Aorta (tissue), 5 donors: Measurements from ENCODE around the gene ZNF414. TPM values are rescaled to one million over a fixed set of nuclear protein-coding genes. Genes with fewer than 3 reads are reported as not detected.

Experiments used
- ATAC-seq: fragments of 200-7000 bp; cut with Tn5 transposase; one replicate; pipeline ENCODE4 v1.9.1; 2022; ENCODE audit warnings: moderate library complexity; ENCODE audit not compliant: low FRiP score
- DNase-seq, 2 donors: peaks; one replicate each; pipeline ENCODE4 v3.0.0-alpha.2; 2020
- H3K27ac ChIP-seq, 2 donors: one replicate each; pipeline ENCODE4 v1.5.1; 2013; ENCODE audit warnings: low read length in 2 of 2, mild to moderate bottlenecking in 2 of 2, moderate library complexity in 2 of 2, control low read depth in 1 of 2, inconsistent platforms in 1 of 2, low read depth in 1 of 2
- H3K27me3 ChIP-seq, 2 donors: one replicate each; pipeline ENCODE4 v1.6.1; 2013; ENCODE audit warnings: control low read depth in 1 of 2, low read length in 1 of 2, mild to moderate bottlenecking in 1 of 2, moderate library complexity in 1 of 2; ENCODE audit not compliant: insufficient read depth in 2 of 2, control insufficient read depth in 1 of 2
- H3K36me3 ChIP-seq, 2 donors: one replicate each; pipeline ENCODE4 v1.6.1; 2013; ENCODE audit warnings: control low read depth in 1 of 2, low read length in 1 of 2, mild to moderate bottlenecking in 1 of 2; ENCODE audit not compliant: insufficient read depth in 2 of 2, control insufficient read depth in 1 of 2
- H3K4me1 ChIP-seq, 2 donors: one replicate each; pipeline ENCODE4 v1.6.1; 2013; ENCODE audit warnings: low read length in 2 of 2, control low read depth in 1 of 2, mild to moderate bottlenecking in 1 of 2, moderate library complexity in 1 of 2; ENCODE audit not compliant: insufficient read depth in 2 of 2, control insufficient read depth in 1 of 2
- H3K4me3 ChIP-seq, 2 donors: one replicate each; pipeline ENCODE4 v1.5.1; 2013; ENCODE audit warnings: low read length in 2 of 2, control low read depth in 1 of 2, mild to moderate bottlenecking in 1 of 2
- H3K9me3 ChIP-seq: one replicate; pipeline ENCODE4 v1.6.1; 2013; ENCODE audit warnings: mild to moderate bottlenecking, low read length; ENCODE audit not compliant: control insufficient read depth
- WGBS, 2 donors: extraction: QIAGEN DNeasy Blood & Tissue Kit; methylation state at CpG; one replicate each; pipeline ENCODE4 v1.1.7; 2013; 5-methylcytosine and 5-hydroxymethylcytosine counted together
- intact Hi-C, 2 donors: fragments of 100-400 bp; cut with DNase I; formaldehyde crosslinking; loops; one replicate each; pipeline versions ENCODE4 v1.14.2 to v1.15.0; 2022
- polyA plus RNA-seq, 2 donors: library from polyadenylated mRNA; stranded (reverse); fragments of 200-250 nt; gene quantifications; one replicate each; pipeline ENCODE4 v1.2.3, GENCODE V29; 2013
- total RNA-seq, 2 donors: library from RNA; stranded (reverse); fragmentation: NEBNext Ultra II Directional; extraction: Animal tissue kit (Norgen Biotek cat#: 25700); gene quantifications; one replicate each; pipeline ENCODE4 v1.2.1, GENCODE V29; 2021
- donor health status: healthy with polysubstance abuse.
- donor health status: Bipolar disorder and iron deficiency.
- donor health status: DM: no; HTN: no; CAD: no.
- donor health status: DM: no; HTN: no; CAD: no.
- donor health status: DM: yes; HTN: yes; CAD: no.

The ZNF414 gene
- total and polyA plus RNA-seq, 4 donors = 4.0 to 33.0 (median 17.1) TPM

DNA sequence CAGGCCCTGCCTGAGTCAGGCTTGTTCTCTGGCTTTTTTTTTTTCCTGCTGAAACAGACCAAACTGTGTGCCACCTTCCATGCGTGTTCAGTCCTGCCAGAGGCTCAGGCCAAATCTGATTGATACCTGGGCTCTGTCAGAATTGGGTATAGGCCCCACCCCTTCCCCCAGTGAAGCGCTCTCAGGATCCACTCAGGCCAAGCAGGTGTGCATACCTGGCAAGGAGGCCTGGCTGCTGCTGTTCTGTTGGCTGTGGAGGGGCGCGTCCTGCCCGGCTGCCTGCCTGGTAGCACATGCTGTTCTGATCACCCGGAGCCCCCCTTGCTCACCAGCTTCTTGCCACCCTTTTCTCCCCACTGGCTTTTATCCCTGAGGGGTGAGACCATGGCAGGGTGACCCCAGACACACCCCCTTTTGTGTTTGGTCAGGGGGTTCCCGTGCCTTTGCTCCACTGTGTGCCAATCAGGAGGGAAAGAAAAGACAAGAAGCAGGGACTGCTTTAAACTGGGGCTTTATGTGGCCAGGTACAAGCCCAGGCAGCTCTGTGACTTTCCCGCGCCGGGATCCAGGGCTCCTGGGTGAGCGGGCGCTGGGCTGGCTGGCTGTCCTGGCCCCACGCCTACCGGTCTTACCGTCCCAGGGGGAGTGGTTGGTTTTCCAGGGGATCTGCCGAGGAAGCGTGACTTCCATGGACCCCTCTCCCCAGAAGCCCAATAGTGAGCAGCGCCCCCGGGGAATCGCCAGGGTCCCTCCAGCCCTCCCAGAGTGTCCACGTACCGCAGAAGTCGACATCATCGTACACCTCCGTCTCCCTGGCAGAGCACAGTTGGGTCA, 24.2 kb downstream of the ZNF414 start:
- Histone ChIP-seq H3K27me3 (no peaks in the 10 kb centered on the region), H3K36me3 (peaks cover 0 to 16% of the 10 kb centered on the region in 2 donors), H3K27ac (no peak overlapping the region), H3K9me3 (no peaks in the 10 kb centered on the region), H3K4me3 (no peak overlapping the region), H3K4me1 (no peaks in the 10 kb centered on the region)
- WGBS, 2 donors = 77 to 82% methylated on average over 25 of the region's 25 CpGs
- no peak for ATAC-seq
- intact Hi-C loops = no loop called here
- peak in 1 of 2 donors; percentile 68 for DNase-seq

DNA sequence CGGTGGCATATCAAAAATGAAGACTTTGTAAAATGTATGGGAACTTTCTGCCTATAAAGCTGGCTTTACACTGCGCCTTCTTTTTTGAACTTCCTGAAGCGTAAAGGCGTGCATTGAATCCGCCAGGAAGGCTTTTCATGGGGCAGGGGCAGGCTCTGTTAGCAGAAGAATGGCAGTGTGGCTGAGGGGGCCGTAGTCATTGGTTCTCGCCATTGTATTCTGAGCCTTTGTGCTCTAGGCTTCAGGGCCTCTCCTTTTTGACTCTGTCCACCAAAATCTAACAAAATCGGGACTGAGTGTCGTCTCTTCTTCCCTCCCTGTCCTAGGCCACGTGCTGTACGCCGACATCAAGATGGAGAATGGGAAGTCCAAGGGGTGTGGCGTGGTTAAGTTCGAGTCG, 25.6 kb downstream of the ZNF414 start:
- DNase-seq (no peak), ATAC-seq (no peak)
- H3K36me3 ChIP-seq = peaks cover 0 to 16% of the 10 kb centered on the region in 2 donors
- intact Hi-C loops = no loop called here
- H3K4me1 ChIP-seq = no peaks in the 10 kb centered on the region
- WGBS, 2 donors = 76 to 77% methylated on average over 15 of the region's 15 CpGs
- no peak overlapping the region for H3K4me3 ChIP-seq
- H3K9me3 ChIP-seq = no peaks in the 10 kb centered on the region
- no peaks in the 10 kb centered on the region for H3K27me3 ChIP-seq
- H3K27ac ChIP-seq = no peak overlapping the region

DNA sequence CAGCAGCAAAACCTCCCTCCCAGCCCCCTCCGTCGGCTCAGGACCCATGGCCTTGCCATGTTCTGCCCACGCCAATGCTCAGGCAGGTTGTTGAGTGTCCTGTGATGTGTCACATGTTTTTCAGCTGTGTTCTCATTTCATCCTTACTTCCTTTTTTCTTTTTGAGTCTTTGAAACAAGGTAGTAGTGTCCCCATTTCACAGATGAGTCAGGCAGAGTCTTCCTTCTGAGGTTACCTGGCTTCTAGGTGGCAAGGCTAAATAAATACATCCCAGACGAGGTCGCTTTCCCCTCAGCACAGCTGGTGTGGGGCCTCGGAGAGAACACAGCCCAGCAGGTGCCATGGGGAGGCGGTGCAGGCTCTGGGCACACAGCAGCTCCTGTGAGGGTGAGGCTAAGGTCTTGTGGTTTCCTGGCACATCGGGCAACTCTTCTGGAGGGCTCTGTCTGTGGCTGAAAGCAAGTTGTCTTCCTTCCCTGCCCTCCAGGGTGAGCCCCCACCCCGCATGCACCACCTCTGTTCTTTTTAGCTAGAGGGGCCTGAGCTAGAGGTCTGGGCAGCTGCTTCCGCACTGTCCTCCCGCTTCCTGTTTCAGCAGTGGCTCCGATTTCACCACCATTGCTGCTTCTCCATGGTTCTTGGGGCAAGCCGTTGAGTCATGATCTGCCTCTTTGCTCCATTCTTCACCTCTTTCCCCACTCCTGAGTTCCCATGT, 26.7 kb downstream of the ZNF414 start:
- H3K27ac ChIP-seq = no peak overlapping the region
- no peak for ATAC-seq
- H3K27me3 ChIP-seq = no peaks in the 10 kb centered on the region
- no peak overlapping the region for H3K4me3 ChIP-seq
- no peaks in the 10 kb centered on the region for H3K9me3 ChIP-seq
- H3K36me3 ChIP-seq = peaks cover 0 to 16% of the 10 kb centered on the region in 2 donors
- intact Hi-C loops = no loop called here
- DNase-seq = peak; percentile 73
- H3K4me1 ChIP-seq = no peaks in the 10 kb centered on the region
- 81% methylated on average over 13 of the region's 13 CpGs for WGBS, 2 donors

DNA sequence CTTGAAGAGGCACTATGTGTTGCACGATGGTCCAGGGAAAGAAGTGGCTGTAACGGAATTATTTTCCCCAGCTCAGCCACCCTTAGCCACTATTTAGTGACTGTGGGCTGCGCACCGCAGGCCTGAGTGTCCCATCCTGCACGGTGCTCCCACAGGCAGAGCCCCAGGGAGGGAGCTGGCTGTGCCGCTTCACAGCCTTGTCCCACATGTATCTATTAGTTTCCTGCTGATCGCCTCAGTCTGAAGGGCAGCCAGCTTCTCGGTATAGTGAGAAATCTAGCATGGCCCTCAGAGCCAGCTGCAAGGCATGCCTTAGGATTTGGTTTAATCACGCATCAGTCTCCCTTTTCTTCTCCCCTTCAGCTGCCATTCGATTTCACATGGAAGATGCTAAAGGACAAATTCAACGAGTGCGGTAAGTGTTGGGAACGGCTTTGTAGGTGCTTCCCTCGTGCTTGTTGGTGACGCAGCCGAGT, 27.3 kb downstream of the ZNF414 start:
- peak in 1 of 2 donors; percentile 55 for DNase-seq
- ATAC-seq = no peak
- no peak overlapping the region for H3K4me3 ChIP-seq
- H3K9me3 ChIP-seq = no peaks in the 10 kb centered on the region
- 89 to 90% methylated on average over 16 of the region's 16 CpGs for WGBS, 2 donors
- no peaks in the 10 kb centered on the region for H3K27me3 ChIP-seq
- H3K4me1 ChIP-seq = no peaks in the 10 kb centered on the region
- H3K36me3 ChIP-seq = peaks cover 0 to 16% of the 10 kb centered on the region in 2 donors
- H3K27ac ChIP-seq = no peak overlapping the region
- intact Hi-C loops = no loop called here

DNA sequence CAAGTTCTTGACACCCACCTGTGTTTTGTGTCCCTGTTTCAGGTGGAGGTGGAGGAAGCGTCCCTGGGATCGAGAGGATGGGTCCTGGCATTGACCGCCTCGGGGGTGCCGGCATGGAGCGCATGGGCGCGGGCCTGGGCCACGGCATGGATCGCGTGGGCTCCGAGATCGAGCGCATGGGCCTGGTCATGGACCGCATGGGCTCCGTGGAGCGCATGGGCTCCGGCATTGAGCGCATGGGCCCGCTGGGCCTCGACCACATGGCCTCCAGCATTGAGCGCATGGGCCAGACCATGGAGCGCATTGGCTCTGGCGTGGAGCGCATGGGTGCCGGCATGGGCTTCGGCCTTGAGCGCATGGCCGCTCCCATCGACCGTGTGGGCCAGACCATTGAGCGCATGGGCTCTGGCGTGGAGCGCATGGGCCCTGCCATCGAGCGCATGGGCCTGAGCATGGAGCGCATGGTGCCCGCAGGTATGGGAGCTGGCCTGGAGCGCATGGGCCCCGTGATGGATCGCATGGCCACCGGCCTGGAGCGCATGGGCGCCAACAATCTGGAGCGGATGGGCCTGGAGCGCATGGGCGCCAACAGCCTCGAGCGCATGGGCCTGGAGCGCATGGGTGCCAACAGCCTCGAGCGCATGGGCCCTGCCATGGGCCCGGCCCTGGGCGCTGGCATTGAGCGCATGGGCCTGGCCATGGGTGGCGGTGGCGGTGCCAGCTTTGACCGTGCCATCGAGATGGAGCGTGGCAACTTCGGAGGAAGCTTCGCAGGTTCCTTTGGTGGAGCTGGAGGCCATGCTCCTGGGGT, 28.2 kb downstream of the ZNF414 start:
- Histone ChIP-seq H3K9me3 (no peaks in the 10 kb centered on the region), H3K27ac (no peak overlapping the region), H3K4me3 (no peak overlapping the region), H3K27me3 (no peaks in the 10 kb centered on the region), H3K4me1 (no peaks in the 10 kb centered on the region), H3K36me3 (peaks cover 0 to 16% of the 10 kb centered on the region in 2 donors)
- ATAC-seq = peak; percentile 9
- WGBS, 2 donors = 96 to 97% methylated on average over 62 of the region's 62 CpGs
- intact Hi-C loops = no loop called here
- DNase-seq = peak in 1 of 2 donors; percentile 74

DNA sequence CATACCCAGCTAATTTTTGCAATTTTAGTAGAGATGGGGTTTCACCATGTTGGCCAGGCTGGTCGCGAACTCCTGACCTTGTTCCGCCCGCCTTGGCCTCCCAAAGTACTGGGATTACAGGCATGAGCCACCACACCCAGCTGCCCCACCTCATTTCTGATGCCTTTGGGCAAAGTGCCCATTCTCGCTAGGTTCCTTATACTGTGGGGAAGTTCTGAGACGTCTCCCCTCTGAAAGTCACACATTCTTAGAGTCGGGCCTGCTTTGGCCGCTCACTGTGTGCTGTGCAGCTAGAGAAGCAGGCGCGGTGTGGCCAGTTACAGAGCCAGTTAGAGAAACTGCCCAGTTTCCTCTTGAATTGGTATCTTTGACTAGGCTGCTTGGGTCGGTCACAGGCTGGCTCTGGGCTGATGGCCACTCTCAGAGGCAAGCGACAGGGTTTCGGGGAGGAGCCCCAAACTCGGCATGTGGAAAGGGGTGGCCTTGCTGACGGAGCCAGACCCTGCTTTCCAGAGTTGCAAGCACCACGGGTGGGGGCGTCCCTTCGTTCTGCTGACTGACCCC, 29.6 kb downstream of the ZNF414 start:
- 85 to 88% methylated on average over 18 of the region's 18 CpGs for WGBS, 2 donors
- no peaks in the 10 kb centered on the region for H3K4me1 ChIP-seq
- H3K4me3 ChIP-seq = no peak overlapping the region
- ATAC-seq (no peak), DNase-seq (peak; percentile 73 to 81)
- H3K27ac ChIP-seq = no peak overlapping the region
- H3K27me3 ChIP-seq = no peaks in the 10 kb centered on the region
- intact Hi-C loops = no loop called here
- no peaks in the 10 kb centered on the region for H3K9me3 ChIP-seq
- H3K36me3 ChIP-seq = peaks cover 0 to 16% of the 10 kb centered on the region in 2 donors

DNA sequence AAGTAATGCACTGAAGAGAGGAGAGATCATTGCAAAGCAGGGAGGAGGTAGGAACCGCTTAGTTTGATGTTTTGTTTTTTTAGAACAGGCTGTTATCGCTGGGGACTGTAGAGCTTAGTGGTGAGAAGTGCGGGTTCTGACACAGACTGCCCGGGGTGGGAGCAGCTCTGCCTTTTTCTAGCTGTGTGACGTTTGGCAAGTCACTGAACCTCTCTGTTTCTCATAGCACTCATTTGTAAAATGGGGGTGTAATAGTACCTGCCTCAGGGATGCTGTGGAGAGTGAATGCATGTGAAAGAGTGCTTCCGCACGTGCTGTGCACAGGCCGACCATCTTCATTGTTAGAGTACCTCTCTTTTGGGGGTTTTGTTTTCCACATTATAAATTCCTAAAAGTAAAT, 30.8 kb downstream of the ZNF414 start:
- no peaks in the 10 kb centered on the region for H3K9me3 ChIP-seq
- 86 to 89% methylated on average over 8 of the region's 8 CpGs for WGBS, 2 donors
- DNase-seq (peak in 1 of 2 donors; percentile 24), ATAC-seq (no peak)
- H3K27ac ChIP-seq = no peak overlapping the region
- peaks cover 0 to 16% of the 10 kb centered on the region in 2 donors for H3K36me3 ChIP-seq
- H3K4me1 ChIP-seq = no peaks in the 10 kb centered on the region
- intact Hi-C loops = no loop called here
- no peaks in the 10 kb centered on the region for H3K27me3 ChIP-seq
- H3K4me3 ChIP-seq = no peak overlapping the region

DNA sequence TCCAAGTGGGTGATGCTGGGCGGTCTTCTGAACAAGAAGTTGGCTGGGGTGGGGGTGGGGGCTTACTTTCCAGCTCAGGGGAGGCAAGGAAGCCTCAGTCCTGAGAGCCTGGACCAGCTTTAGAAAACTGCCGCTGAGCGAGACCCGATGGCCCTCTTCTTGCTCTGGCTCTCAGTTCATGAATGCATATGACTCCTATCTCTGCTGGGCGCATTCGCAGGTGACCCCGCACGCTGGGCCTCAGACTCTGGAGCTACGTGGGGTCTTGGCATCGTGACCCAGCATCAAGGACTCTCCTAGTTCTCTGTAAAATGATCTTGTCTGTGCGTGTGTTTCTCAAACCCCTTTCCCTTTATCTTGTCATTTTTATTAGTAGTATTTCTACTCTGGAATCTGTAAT, 31.3 kb downstream of the ZNF414 start:
- no peak overlapping the region for H3K27ac ChIP-seq
- no peaks in the 10 kb centered on the region for H3K27me3 ChIP-seq
- intact Hi-C loops = no loop called here
- DNase-seq = peak in 1 of 2 donors; percentile 36
- H3K4me3 ChIP-seq = no peak overlapping the region
- ATAC-seq = no peak
- H3K9me3 ChIP-seq = no peaks in the 10 kb centered on the region
- H3K36me3 ChIP-seq = peaks cover 0 to 16% of the 10 kb centered on the region in 2 donors
- H3K4me1 ChIP-seq = no peaks in the 10 kb centered on the region
- WGBS, 2 donors = 91% methylated on average over 11 of the region's 11 CpGs
